Stimulated activated memory B cell treated with anti-CD40 and anti-IgM and Interleukin-4, amounts not matched to agents 10 μg/mL and 1 μg/mL and 100 μg/mL, for 72 hours (primary cell): Measurements from ENCODE around the gene CKAP2L.

ENCODE experiments used
- ATAC-seq: fragments of 150-1000 bp; cut with Tn5 transposase; 2 replicates; pipeline ENCODE4 v1.10.0; 2021
- H3K27ac Mint-ChIP-seq: one replicate; pipeline ENCODE4 v1.8.0; 2022; ENCODE audit warnings: mild to moderate bottlenecking, mixed read lengths
- H3K27me3 Mint-ChIP-seq: one replicate; pipeline ENCODE4 v1.8.0; 2022; ENCODE audit warnings: mixed read lengths
- H3K36me3 Mint-ChIP-seq: one replicate; pipeline ENCODE4 v1.8.0; 2022; ENCODE audit warnings: mixed read lengths
- H3K4me1 Mint-ChIP-seq: one replicate; pipeline ENCODE4 v1.8.0; 2022; ENCODE audit warnings: mixed read lengths
- H3K4me3 Mint-ChIP-seq: one replicate; pipeline ENCODE4 v1.8.0; 2022; ENCODE audit warnings: mild to moderate bottlenecking, moderate library complexity, mixed read lengths
- H3K9me3 Mint-ChIP-seq: one replicate; pipeline ENCODE4 v1.8.0; 2022; ENCODE audit warnings: mixed read lengths

CKAP2L gene

GRCh38 chr2:112728378-112729175 is 35.8 kb downstream of the CKAP2L start:
- Mint-ChIP-seq H3K4me1 (peaks cover 43% of the 10 kb centered on the region), H3K36me3 (no peaks in the 10 kb centered on the region), H3K27ac (peak overlapping the region; percentile 42), H3K4me3 (no peak overlapping the region), H3K27me3 (no peaks in the 10 kb centered on the region), H3K9me3 (no peaks in the 10 kb centered on the region)
- ATAC-seq: no peak

- no peak for ATAC-seq
Measured at GRCh38 chr2:112728029-112728362, 36.4 kb downstream of the CKAP2L start.

DNA sequence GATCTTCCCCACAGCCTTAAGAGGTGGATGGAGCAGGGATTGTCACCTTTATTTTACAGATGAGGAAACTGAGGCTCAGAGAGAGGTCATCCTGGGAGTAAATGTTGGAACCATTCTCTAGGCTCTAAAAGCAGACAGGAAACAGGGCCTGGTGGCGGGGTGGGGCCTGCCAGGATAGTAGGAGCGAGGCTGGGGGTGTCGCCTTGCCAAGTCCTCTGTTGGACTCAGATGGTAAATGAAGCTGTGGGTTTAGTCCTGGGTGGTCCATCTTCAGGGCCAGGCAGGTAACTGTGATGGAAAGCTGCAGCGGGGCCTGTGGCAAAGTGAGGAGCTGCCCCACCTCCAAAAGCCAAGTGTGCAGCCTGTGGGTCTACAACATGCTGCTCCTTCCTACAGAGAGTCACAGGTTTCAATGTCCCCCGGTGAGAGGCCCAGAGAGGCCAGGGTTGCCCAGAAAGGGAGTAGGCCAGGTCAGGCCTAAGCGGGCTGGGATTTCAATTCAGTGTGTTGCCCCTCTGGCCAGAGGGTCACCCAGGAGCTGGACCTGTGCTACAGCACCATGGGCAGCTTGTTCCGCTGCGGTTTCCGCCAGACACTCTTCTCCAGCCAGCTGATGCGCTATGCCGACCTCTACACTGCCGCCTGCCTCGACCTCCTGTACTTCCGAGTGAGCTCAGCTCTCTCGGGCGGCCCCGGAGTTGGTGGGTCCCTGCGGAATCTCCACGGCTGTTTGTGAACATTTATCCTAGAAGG is 37.0 kb downstream of the CKAP2L start:
- H3K9me3 Mint-ChIP-seq: no peaks in the 10 kb centered on the region
- no peaks in the 10 kb centered on the region for H3K27me3 Mint-ChIP-seq
- H3K36me3 Mint-ChIP-seq: no peaks in the 10 kb centered on the region
- ATAC-seq: no peak
- peak overlapping the region; percentile 87 for H3K27ac Mint-ChIP-seq
- peak overlapping the region; percentile 81 for H3K4me3 Mint-ChIP-seq
- H3K4me1 Mint-ChIP-seq: peaks cover 43% of the 10 kb centered on the region

More at GRCh38 chr2:112728029-112728362, 36.4 kb downstream of the CKAP2L start:
- H3K27me3 Mint-ChIP-seq: no peaks in the 10 kb centered on the region
- H3K36me3 Mint-ChIP-seq: no peaks in the 10 kb centered on the region
- peaks cover 43% of the 10 kb centered on the region for H3K4me1 Mint-ChIP-seq
- no peaks in the 10 kb centered on the region for H3K9me3 Mint-ChIP-seq
- no peak overlapping the region for H3K4me3 Mint-ChIP-seq
- H3K27ac Mint-ChIP-seq: peak overlapping the region; percentile 42

DNA sequence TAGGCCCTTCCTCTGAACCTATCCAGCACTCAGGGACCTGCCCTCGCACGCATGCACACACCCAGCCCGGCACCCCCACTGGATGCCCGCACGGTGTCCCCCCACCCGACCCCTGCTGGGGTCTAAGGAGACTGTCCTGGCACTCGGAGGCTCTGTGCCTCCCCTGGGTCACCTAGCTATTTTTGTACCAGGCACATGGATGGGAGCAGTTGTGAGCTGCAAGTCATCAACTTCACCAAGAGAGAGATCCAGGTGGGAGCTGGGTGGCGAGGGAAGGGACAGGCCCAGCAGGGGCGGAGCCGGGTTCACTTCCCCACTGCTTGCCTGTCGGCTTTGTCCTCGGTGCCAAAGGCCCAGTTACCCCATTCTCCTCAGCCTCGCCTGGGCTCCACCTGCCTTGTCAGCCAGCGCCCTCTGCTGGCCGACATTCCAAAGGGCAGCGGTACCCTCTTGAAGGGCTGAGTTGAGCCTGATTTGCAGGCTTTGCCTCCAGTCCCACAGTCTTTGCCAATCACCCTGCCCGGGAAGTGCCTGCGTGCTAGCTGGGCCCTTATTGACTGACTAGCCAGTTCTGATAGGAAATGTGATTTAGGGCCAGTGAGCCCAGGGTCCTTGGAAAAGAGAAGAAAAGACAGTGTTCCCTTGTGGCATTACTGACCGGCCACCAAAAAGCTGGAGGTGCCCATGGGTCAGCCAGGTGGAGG is 37.8 kb downstream of the CKAP2L start:
- ATAC-seq: peak; percentile 92
- Mint-ChIP-seq H3K9me3 (no peaks in the 10 kb centered on the region), H3K27ac (peak overlapping the region; percentile 87), H3K4me3 (peak overlapping the region; percentile 81), H3K27me3 (no peaks in the 10 kb centered on the region), H3K36me3 (no peaks in the 10 kb centered on the region), H3K4me1 (peaks cover 43% of the 10 kb centered on the region)

DNA sequence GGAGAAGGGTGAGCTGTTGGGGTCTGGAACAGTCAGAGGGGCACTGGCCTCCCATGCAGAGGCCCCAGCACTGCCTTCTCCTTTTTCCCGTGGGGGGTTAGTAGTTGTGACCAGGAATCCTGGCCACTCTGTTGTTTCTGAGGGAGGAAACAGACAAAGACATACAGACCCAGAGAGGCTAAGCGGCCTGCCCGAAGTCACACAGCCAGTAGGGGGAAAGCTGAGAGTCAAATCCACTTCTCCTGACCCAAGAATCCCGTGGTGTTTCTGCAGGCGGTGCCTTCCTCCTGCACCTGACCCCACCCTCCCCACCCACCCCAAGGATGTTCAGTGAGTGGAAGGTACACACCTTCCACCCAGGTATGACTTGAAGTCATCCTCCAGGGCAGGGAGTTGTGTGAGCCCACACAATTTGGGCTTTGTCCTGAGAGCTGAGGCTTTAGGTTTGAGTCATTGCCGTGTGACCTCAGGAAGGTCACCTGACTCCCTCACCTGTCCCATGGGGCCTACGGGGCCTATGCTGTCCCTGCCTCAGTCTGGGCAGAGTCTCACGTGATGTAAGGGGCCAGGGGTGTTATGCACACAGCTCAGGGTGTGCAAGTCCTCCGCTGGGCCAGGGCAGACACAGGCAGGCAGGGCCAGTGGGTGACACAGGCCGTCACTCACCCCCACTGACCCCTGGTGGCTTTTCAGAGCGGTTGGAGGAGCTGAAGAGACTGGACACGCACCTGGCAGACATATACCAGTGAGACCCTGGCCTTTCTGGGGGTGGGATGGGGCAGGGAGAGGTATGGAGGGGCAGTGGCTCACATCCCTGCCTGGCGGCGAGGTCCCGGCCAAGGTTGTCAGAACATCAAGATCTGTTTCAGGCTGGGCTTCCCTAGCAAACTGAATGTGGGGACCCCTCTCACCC is 38.6 kb downstream of the CKAP2L start:
- Mint-ChIP-seq H3K4me1 (peaks cover 44% of the 10 kb centered on the region), H3K4me3 (peak overlapping the region; percentile 81), H3K36me3 (no peaks in the 10 kb centered on the region), H3K27ac (peak overlapping the region; percentile 87), H3K27me3 (no peaks in the 10 kb centered on the region), H3K9me3 (no peaks in the 10 kb centered on the region)
- peak; percentile 85 for ATAC-seq

GRCh38 chr2:112724591-112725525 is 39.6 kb downstream of the CKAP2L start:
- Mint-ChIP-seq H3K36me3 (no peaks in the 10 kb centered on the region), H3K27ac (peak overlapping the region; percentile 87), H3K27me3 (no peaks in the 10 kb centered on the region), H3K9me3 (no peaks in the 10 kb centered on the region), H3K4me1 (peaks cover 53% of the 10 kb centered on the region), H3K4me3 (no peak overlapping the region)
- no peak for ATAC-seq

DNA sequence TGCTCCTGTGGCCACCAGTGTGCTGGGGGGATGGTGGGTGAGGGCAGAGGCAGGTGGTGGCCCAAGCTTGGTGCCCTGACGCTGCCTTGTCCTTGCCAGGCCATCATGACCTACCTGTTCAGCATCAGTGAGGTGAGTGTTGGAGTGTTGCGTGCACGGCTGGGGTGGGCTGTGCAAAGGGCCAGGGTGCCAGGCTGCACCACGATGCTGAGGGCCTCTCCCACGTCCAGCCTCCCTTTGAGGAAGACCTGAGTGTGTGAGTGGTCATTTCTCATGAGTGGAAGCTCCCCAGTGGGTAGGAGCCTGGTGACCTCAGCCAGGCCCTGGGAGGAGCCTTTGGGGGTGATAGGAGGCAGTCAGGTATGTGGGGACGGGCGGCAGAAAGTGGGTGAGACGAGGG is 40.4 kb downstream of the CKAP2L start:
- Mint-ChIP-seq H3K27me3 (no peaks in the 10 kb centered on the region), H3K4me3 (no peak overlapping the region), H3K27ac (peak overlapping the region; percentile 87), H3K4me1 (peaks cover 55% of the 10 kb centered on the region), H3K9me3 (no peaks in the 10 kb centered on the region), H3K36me3 (no peaks in the 10 kb centered on the region)
- ATAC-seq: no peak

DNA sequence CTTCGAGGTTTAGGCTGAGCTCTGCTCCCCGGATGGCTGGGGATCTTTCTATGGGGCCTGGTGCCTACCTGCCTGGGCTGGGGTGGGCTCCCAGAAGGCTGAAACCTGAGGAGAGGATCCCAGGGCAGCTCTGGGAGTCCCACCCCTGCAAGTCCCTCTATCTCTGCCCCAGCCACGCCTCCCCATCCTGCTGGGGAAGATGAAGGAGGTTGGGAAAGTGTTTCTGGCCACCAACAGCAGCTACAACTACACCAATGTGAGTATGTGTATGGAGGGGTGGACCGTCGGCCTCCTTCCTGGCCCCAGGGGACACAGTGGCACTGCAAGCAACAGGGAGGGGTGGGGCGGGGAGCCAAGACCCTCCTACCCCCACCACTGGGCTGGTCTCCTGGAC is 40.9 kb downstream of the CKAP2L start:
- H3K27me3 Mint-ChIP-seq: no peaks in the 10 kb centered on the region
- no peaks in the 10 kb centered on the region for H3K9me3 Mint-ChIP-seq
- H3K27ac Mint-ChIP-seq: peak overlapping the region; percentile 87
- H3K4me3 Mint-ChIP-seq: no peak overlapping the region
- ATAC-seq: no peak
- peaks cover 52% of the 10 kb centered on the region for H3K4me1 Mint-ChIP-seq
- H3K36me3 Mint-ChIP-seq: no peaks in the 10 kb centered on the region

- ATAC-seq: no peak
- Mint-ChIP-seq H3K27ac (peak overlapping the region; percentile 87), H3K9me3 (no peaks in the 10 kb centered on the region), H3K4me1 (peaks cover 47% of the 10 kb centered on the region), H3K36me3 (no peaks in the 10 kb centered on the region), H3K27me3 (no peaks in the 10 kb centered on the region), H3K4me3 (no peak overlapping the region)
Measured at GRCh38 chr2:112722816-112723546, 41.4 kb downstream of the CKAP2L start.

GRCh38 chr2:112721819-112722522 is 42.4 kb downstream of the CKAP2L start:
- H3K36me3 Mint-ChIP-seq: no peaks in the 10 kb centered on the region
- peak overlapping the region; percentile 87 for H3K27ac Mint-ChIP-seq
- no peaks in the 10 kb centered on the region for H3K27me3 Mint-ChIP-seq
- no peak overlapping the region for H3K4me3 Mint-ChIP-seq
- H3K9me3 Mint-ChIP-seq: no peaks in the 10 kb centered on the region
- ATAC-seq: no peak
- H3K4me1 Mint-ChIP-seq: peaks cover 41% of the 10 kb centered on the region

DNA sequence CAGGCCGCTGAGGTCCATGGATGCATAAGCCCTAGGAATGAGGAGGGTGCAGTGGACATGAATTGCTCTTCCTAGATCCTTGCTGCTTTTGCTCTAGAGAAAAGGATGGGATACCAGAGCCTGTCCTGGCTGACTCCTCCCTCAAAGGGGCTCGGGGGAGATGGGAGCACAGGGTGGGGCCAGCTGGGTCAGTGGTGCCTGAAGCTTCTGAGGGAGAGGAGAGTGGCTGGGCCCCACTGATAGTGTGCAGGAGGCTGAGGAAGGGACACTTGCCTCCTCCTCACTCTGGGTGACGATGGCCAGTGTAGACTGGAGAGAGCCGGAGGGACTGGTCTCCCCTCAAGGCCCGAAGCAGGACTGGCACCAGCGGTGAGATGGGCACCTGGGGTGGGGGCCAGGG is 43.6 kb downstream of the CKAP2L start, which contains the start of gene NT5DC4:
TSS of gene NT5DC4 (plus strand) at position 236 of the 400 bp plus-strand sequence. CDS start at position 296, 60 bp downstream.
- Mint-ChIP-seq H3K4me3 (no peak within 1 kb of the TSS), H3K27me3 (no peaks in the 10 kb centered on the region), H3K27ac (peak within 1 kb of the TSS; percentile 40), H3K9me3 (no peaks in the 10 kb centered on the region), H3K36me3 (no peaks in the 10 kb centered on the region), H3K4me1 (peaks cover 29% of the 10 kb centered on the region)
- no peak for ATAC-seq

- Mint-ChIP-seq H3K9me3 (no peaks in the 10 kb centered on the region), H3K4me3 (no peak overlapping the region), H3K27ac (no peak overlapping the region), H3K27me3 (no peaks in the 10 kb centered on the region), H3K36me3 (no peaks in the 10 kb centered on the region), H3K4me1 (peaks cover 20% of the 10 kb centered on the region)
- ATAC-seq: no peak
Measured at GRCh38 chr2:112718863-112719370, 45.5 kb downstream of the CKAP2L start.
